GM19239 (cell line): ENCODE data around the gene GET3.
"Not testable (repeated sequence)": the region's sequence is repeated elsewhere in the genome, so short reads cannot be mapped to it uniquely, and the experiment has no call there.

Experiments
- DNase-seq: peaks from one replicate; pipeline ENCODE4 v3.0.0; 2011; ENCODE audit warnings: low spot score; ENCODE audit not compliant: insufficient read length
- FAIRE-seq: peaks from 2 replicates; lab custom pipeline; 2011; peaks lifted over from hg19 to GRCh38; lab: Jason Lieb, UNC

The GET3 gene

DNA sequence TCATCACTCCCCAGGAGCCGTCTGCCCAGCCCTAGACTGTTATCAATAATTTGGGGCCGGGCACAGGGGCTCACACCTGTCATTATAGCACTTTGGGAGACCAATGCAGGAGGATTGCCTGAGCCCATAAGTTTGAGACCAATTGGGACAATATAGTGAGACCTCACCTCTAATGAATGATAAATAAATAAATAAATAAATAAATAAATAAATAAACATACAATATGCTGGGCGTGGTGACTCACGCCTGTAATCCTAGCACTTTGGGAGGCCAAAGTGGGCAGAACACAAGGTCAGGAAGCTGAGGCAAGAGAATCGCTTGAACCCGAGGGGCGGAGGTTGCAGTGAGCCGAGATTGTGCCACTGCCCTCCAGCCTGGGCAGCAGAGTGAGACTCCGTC is 24.0 kb upstream of the GET3 start:
- DNase-seq, FAIRE-seq: not testable (repeated sequence)

DNA sequence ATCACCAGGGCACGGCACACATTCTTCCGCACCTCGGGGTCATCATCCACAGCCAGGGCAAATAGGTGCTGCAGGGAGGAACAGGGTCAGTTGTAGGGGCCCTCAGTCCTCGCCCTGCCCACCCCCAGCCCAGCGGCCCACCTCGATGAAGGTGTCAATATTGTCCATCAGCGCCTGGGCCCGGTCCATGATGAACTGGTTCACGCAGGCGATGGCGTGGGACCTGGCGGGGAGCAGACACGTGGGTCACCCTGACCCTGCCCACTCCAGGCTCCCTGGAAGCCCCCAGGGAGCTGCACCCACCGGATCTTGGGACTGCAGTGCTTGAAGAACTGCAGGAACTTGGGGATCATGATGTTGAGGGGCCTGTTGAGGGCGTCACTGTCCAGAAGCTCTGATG is 22.2 kb upstream of the GET3 start:
- no peak for FAIRE-seq
- no peak for DNase-seq

DNA sequence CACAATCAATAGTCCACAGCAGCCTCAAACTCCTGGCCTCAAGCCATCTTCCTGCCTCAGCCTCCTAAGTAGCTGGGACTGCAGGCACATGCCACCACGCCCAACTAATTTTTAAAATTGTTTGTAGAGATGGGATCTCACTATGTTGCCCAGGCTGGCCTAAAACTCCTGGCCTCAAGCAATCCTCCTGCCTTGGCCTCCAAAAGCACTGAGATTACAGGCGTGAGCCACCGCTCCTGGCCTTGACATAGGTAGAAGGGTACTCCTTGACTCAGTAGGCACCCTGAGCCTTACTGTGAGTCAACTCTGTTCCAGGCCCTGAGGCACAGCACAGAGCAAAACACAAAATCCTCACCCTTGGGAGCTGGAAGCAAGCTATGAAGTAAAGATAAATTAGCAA is 21.4 kb upstream of the GET3 start:
- no peak for DNase-seq
- FAIRE-seq: no peak

DNA sequence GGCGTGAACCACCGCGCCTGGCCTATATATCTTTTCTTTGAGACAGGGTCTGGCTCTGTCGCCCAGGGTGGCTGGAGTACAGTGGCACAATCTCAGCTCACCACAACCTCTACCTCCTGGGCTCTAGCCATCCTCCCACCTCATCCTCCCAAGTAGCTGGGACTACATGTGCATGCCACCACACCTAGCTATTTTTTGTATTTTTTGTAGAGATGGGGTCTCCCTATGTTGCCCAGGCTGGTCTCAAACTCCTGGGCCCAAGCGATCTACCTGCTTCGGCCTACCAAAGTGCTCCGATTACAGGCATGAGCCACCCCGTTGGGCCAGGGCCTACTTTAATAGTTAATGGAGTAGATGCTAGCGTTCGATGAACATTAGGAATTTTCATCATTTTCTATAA is 17.0 kb upstream of the GET3 start:
- FAIRE-seq (no peak), DNase-seq (no peak)

DNA sequence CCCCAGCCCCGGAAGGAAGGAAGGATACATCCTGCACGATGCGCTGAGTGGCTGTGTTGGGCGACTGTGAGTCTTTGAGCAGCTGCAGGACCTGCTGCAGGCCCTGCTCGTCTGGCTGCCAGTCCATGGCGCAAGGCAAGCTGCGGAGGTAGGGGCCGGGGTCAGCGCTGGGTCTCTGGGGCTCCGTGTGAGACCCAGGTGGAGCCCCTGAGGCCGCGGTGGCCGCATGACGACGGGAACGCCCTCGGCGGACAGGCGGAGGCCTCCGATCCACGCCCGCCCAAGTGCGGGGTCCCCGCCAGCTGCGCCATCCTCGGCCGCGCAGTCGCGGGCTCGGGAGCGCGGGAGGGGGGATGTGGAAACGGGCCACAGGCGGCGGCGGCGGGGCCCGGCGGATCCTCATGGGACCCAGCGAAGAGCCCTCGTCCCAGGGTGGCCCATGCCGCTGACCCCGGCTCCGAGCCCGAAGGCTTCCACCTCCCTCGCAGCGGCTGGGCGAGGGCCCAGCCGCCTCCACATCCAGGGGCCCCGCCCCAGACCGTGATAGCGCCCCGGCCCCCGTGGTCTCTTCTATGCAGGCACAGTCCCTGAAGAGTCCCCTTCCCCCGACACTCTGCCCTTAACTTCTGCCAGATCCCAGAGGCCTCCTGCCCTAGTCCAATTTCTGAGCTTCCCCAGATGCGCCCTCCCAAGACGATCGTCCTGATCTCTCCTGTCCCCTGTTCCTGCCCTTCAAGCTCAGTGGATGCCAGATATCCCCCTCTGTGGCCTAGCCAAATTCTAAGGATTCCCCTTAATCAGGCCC is 16.2 kb upstream of the GET3 start:
- DNase-seq (no peak), FAIRE-seq (no peak)

DNA sequence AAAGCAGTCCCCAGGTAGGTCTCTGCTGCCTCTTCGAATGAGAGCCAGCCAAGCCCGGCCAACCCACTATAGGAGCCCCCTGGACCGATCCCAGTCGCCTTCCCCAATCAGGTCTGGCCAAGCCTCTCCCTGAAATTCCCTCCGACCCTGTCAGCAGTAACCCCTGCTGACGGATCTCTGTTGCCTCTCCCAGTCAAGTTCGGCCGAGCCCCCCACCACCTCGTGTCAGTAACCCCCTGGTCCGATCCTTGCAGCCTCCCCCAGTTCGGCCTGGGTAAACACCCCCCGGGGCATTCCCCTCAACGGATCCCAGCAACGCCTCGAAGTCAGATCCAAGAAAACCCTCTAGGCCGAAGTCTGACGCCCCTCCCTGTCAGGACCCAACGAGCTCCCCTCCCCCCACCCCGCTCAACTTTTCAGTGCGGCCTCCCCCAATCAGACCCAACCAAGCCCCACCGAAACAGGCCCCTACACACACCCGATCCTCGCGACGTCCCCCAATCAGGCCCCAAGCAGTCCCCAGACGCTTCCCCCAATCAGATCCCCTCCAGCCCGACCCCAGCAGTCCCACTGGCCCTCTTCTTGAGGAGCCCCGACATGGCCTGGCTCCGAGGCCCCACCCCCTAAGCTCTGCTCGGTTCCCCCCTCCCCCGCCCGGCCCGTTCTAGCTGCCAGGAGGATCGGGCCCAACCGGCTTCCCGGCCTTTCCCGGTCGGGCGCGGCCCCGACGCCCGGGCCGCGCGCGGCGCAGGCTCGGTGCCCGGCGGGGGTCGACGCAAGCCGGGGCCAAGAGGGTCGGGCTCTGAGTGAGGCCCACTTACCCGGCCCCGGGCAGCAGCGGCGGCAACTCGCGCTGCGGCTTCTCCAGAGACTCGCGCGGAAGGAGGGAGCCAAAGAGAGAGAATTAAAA is 15.4 kb upstream of the GET3 start:
- peak; percentile 78 for DNase-seq
- no peak for FAIRE-seq

DNA sequence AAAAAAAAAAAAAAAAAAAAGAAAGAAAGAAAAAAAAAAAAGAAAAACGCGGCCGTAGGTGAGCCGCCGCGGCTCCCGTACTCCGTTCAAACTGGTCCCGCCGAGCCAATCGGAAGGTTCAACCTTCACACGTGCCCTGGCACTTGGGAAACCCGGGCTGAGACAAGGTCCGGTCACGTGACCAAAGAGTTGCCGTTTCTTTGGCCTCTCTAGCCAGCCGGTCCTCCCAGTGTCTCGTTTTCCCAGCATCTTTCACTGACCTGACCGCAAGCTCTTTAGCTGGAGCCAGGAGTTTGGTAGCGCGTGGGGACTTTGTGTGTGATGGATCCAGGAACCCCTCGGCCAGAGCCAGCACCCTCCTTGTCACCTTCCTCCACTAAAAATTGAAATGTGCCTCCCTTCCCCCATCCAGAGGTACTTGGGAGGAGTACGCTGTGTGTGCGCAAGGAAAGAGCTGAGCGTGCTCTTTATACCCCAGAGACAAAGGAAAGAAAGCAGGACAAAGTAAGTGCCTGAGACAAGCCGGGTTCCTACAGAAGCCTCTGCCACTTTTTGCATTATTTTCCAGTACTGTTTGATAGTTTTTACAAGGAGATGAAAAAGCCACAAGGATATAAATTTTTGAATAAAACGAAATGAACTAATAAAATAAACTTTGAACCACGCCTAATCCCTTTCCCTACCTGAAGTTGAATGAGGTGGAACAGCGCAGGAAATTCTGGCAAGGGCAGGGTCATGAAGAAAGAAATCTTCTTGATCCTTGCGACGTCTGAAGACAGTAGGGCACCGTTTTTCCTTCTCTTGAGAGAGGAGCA is 14.5 kb upstream of the GET3 start:
- FAIRE-seq (peak; percentile 95), DNase-seq (peak; percentile 99)

DNA sequence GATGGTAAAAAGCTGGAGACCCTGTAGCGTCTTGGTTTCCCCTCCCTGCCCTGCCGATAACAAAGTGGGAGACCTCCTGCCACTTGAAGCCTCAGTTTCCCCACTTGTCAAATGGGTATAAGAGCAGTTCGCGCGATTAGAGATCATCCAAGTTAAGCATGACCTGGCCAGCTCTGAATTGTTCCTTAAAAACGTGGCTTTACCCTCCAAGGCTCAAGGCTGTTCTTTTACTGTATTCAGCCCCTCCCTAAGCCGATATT is 14.0 kb upstream of the GET3 start:
- DNase-seq (no peak), FAIRE-seq (peak; percentile 49)

DNA sequence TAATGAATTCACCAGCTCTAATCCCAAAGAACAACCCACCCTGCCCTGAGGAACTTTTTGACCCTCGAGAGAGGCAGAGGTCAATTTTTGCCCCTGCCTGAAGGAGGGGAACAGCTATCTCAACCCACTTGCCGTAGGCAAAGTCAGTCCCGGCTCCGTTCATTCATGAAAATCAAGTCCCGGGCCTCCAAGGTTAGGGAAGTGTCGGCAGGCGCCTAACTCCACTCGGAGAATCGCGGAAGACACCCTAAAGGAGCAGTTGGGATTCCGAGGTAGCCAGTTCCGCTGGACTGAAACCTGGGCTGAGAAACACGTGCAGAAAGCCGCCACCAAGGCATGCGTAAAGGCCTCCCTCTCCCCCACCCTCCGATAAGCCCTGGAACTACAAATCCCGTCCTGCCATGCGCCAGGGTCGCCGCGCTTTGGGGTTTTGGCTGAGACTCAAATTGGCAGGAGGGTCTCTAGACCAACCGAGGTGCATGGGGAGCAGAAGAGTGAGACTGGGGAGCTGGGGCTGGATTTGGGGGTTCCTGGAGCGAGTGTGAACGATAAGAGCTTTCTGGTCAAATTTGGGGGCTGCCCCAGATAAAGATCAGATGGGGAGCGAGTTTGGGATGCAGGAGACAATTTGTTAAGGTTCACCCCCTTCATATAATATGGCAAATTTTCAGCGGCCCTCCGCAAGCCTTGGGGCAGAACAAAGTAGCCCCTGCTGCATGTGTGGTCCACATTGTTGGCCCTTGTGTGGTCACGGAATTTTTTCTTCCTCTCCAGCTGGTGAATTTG is 13.5 kb upstream of the GET3 start, which contains the start of gene TNPO2:
Gene TNPO2, minus strand, starts transcription at position 292 of the 786 bp plus-strand sequence. CDS start 2,955 bp downstream, outside the sequence.
- FAIRE-seq: peak; percentile 97

DNA sequence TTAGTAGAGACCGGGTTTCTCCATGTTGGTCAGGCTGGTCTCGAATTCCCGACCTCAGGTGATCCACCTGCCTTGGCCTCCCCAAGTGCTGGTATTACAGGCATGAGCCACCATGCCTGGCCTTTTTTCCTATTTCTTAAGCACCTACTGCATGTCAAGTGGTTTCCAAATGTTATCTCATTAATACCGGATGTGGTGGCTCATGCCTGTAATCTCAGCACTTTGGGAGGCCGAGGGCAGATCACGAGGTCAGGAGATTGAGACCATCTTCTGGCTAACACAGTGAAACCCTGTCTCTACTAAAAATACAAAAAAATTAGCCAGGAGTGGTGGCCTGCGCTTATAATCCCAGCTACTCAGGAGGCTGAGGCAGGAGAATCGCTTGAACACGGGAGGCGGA is 11.7 kb upstream of the GET3 start:
- FAIRE-seq, DNase-seq: not testable (repeated sequence)

More for the DNA sequence above, 13.5 kb upstream of the GET3 start, which contains the start of gene TNPO2:
- DNase-seq: peak; percentile 85

DNA sequence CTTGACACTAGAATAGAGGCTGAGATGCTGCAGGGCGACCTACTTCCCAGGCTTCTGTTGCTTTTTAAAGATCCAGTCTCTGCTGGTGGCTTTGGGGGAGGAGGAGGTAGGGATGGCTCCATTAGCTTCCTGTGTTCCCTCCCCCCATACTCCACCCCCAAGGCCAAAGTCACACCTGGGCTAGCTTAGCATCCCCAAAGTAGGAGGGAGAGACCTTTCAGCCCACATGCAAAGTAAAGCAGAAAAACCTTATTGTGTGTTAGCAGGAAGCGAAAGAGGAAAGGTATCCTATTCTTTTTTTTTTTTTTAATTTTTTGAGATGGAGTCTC is 10.3 kb upstream of the GET3 start:
- DNase-seq: no peak
- no peak for FAIRE-seq

DNA sequence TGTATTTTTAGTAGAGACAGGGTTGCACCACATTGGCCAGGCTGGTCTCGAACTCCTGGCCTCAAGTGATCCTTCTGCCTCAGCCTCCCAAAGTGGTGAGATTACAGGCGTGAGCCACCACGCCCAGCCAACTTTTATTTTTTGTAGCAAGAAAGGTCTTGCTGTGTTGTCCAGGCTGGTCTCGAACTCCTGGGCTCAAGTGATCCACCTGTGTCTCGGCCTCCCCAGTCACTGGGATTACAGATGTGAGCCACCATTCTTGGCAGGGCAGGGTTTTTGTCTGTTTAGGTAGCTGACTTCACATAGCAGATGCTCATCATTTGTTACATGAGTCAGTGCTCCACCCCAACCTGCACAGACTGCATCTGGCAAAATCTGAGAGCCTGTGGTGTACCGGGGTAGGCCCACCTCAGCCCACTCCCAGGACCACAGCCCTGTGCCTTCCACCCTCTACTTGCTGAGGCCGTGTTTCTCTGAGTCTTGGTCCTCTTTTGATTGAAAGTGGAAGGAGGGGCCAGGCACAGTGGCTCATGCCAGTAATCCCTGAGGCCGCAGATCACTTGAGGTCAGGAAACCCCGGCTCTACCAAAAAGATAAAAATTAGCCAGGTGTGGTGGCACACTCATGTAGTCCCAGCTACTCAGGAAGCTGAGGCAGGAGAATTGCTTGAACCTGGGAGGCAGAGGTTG is 9.4 kb upstream of the GET3 start:
- FAIRE-seq (no peak), DNase-seq (no peak)

DNA sequence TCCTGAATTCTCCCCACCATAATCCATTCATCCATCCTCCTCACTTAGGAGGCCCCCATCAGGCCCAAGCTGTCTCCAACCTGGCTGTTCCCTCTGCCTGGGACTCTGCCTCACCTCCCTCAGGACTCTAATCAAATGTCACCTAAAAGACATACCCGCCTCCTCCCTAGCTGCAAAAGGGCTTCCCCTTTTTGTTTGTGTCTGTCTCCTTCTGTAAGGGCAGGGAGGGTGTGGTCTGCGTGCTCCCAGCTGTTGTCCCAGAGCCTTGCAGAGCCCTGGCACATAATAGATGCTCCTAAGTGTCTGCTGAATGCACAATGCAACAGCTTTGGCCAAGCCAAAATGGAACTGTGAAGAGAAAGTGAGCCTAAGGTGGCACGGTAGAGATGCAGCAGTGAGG is 7.2 kb upstream of the GET3 start:
- FAIRE-seq (no peak), DNase-seq (no peak)

DNA sequence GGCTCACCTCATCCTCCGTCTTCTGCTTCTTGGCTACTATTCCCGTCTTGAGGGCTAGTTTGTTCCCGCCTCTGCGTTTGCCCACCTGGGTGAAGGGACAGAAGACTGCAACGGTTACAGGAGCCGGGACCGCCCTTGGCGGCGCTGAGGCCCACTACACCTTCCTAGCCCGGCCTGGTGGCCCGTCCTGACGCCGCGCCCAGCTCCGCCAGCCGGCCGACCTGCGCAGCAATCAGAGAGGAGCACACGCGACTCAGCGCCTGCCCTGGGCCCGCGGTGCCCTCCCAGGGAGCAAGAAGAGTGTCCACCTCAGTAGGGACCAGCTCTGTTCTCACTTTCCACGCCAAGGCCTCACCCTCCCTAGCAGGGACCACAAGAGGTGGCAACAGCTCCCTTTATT is 6.0 kb upstream of the GET3 start:
- FAIRE-seq: no peak
- DNase-seq: no peak

DNA sequence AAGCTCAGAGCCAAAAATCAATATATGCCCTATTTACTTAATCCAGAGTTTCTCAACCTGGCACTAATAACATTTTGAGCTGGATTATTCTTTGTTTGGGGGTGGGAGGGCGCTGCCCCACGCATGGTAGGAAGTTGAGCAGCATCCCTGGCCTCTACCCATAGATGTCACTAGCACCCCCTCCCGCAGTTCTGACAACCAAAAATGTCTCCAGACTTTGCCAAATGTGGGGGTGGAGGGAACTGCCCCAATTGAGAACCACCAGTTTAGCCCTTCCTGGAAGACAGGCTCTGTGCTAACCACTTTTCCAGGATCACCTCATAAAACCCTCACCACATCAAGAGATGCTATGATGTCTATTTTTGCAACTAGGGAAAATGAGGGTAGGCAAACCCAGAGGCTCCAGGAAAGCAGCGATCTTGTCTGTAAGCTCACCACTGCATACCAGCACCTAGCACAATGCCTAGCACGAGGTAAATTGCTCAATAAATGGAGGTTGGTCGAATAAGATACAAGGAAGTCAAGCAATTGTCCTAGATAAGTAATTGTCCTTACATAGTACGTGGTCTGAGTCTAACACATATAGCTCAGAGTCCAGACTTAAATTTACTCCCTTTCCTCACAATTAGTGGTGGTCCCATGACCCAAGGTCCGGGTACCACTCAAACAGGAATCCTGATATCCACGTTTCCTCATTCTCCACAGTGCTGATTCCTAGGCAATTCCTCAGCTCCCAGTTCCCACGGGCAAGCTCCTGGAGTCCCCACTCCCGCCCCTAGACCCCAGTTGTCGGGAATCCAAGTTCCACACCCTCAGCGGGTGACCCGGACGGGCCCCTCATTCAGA is 3.7 kb upstream of the GET3 start:
- DNase-seq: peak; percentile 76
- peak; percentile 89 for FAIRE-seq

DNA sequence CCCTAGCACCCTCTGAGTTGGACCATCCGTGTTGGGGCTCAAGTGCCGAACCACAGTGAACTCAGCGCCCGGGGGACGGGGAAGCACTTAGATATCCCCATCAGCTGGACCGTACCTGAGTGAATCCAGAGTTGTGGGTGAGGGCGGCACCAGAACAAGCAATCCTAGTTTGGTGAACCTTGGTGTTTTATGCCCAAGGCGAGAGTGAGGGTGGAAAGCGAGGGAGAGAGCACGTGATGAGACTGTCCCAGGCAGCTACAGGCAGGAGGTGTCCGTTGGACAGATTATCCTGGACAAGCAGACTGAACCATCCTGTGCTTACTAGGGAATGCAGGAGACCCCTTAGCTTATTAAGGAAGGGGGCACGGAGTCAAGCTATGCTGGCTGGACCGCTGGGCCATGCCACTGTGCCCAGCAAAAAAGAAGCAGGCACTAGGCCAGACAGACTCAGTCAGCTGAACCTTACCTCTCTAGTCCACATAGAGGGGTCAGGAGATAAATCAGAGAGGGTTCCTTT is 596 bp downstream of the GET3 start:
- DNase-seq: no peak
- no peak for FAIRE-seq

DNA sequence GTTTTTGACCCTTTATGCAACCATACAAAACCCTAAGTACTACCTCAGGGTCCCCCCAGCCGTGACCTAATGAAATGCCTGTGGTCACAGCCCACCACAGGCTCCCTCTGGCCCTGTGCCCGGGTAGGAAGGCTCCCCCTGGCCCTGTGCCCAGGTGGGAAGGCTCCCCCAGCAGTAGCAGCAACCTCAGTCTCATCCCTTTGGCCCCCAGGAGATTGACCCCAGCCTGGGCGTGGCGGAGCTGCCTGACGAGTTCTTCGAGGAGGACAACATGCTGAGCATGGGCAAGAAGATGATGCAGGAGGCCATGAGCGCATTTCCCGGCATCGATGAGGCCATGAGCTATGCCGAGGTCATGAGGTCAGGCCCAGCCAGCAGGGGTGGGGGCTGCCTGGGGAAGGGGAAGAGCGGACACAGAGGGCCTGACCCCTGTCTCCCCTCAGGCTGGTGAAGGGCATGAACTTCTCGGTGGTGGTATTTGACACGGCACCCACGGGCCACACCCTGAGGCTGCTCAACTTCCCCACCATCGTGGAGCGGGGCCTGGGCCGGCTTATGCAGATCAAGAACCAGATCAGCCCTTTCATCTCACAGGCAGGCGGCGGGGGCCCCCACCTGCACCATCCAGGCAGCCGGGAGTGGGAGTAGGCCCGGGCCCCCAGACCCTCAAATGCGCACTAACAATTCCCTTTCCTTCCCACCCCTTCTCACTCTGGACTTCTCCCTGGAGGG is 8.0 kb downstream of the GET3 start:
- FAIRE-seq (no peak), DNase-seq (no peak)

DNA sequence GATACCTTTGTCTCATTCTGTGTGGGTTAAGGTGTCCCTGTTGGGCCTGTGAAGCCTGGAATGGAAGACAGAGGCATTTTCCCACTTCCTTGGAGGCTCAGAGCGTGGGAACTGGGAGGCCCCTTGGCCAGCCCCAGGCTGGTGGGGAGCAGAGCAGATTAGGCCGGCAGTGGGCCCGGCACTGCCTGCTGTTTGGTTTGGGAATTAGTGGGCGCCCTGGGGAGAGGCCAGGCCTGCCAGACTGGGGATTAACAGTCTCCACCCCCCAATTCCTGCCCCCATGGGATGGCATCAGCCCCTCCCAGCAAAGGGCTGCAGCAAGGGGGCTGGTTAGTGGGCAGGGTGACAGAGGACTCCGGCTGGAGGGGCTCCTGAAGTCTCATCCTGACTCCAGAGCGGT is 11.2 kb downstream of the GET3 start:
- DNase-seq (no peak), FAIRE-seq (no peak)
